ENCODE data around the gene FNDC7.
"Not testable (repeated sequence)": the region's sequence is repeated elsewhere in the genome, so short reads cannot be mapped to it uniquely, and the experiment has no call there.

Gene FNDC7, protein sequence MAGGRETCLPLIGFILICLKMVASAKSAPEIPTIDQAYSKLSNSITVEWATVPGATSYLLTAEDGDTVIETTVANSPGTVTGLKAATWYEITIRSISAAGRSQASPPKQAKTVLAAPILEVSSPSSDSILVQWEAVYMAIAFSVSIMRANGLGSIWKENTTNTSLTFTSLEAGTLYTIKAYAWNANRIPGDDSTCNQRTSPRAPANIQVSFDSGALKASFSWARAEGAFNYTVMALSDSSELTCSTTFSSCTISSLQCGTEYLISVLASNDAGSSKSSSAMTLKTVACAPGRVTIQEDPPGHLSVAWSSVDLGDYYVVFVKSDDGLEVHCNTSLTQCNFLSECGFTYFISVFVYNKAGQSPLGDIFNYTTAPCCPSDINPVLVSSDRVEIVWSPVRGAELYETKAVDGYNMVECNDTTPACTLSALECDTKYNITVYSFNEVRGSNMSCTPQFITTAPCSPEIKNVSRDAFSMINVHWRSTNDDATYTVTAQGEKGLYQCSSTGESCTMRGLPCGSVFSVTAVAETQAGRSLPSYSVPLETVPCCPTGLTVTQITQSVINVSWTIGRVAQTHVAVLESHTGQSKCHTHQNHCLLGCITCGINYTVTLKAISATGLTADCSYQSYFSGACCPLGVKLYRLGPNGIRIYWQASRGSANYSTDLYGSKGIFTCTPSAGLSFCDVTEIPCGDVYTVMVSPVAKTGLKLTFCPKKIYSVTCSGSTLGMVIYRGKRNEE

DNA sequence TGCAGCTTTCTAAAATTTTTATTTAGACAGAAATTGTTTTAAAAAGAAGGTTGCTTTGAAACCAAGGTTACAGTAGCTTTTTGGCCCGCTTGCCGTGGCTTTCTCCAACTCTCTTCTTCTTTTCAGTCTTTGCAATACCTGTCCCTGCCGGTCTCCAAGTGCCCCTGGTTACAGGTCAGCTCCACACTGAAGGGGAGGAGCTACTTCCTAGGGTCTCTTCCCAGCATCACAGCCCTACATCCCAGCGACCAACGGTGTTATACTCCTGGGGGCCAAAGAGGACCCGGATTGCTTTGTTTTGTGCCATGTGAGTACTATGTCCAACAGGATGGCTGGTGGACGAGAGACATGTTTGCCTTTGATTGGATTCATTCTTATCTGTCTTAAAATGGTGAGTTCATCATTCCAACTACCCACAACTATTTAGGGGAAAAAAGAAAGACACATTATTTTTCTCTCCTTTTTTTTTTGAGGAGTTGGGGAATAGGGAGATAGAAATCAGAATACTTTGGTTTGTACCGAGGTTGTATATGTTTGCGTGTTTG lies at the start of gene FNDC7:
Gene FNDC7 (plus strand): TSS at position 303 of the 545 bp plus-strand sequence. CDS start 26 bp downstream, at position 329.
- no peak for DNase-seq

DNA sequence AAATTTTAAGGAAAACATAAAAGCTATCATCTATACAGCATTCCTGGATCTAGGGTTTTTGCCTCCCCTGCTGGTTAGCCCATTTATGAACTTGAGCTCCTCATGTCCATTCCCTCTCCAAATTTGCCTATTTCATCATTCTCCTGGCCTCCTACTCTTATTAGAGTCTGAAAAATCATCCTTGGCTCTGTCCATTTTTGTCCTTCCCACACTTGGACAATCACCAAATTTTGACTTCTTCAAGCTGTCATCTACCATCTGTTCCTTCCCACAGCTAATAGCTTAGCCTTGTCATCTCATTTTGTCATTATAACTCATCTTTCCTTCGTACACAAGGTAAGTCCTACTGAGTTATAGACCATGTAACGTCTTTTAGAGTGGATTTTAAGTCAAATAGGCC lies 49.6 kb upstream of the FNDC7 start:
- DNase-seq = peak; percentile 49

DNA sequence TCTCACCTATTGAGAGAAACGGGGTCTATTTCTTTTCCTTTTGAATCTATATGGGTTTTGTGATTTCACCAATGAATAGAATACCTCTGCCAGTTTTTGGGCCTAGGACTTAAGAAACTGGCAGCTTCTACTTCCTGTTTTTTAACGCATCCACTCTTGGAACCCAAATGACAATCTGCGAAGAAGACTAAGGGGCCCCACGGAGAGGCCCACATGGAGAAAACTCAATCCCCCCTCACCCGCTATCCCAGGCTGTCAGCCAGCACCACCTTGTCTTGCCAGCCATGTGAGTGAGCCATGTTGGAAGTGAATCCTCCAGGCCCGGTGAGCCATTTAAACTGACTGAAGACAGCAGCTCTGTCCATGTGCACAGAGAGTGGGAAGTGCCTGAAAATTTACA lies 48.2 kb upstream of the FNDC7 start:
- no peak for DNase-seq

DNA sequence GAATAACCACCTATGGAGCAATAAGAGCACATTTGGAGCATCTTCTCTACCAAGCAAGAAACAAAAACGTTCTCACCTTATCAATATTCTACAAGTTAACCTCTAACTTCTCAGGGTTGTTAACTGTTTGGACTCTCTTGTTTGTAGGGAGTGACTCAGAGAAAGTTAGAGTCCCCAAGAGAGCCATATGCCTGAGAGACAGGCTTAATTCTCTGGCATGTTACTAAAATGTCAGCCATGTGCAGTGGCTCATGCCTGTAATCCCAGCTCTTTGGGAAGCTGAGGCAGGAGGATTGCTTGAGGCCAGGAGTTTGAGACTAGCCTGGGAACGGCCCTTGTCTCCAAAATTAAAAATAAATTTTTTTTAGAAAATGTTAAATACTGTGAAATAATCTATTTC lies 47.6 kb upstream of the FNDC7 start:
- DNase-seq = no peak

DNA sequence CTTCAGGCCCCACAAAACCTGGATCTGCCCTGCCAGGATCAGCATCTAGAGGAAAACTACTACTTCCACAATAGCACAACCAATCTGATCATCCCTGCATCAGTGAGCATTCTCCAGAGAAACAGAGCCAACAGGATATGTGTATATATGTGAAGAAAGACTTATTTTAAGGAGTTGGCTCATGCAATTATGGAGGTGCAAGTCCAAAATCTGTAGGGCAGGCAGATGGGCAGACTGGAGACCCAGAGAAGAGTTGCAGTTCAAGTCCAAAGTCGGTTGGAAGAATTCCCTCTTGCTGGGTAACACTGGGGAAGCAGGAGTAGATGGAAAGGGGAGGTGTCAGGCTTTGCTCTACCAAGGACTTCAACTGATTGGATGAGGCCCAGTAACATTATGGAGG lies 46.9 kb upstream of the FNDC7 start:
- DNase-seq = no peak

- not testable (repeated sequence) for DNase-seq
These were observed 45.3 kb upstream of the FNDC7 start for GRCh38 chr1:108667422-108667821.

DNA sequence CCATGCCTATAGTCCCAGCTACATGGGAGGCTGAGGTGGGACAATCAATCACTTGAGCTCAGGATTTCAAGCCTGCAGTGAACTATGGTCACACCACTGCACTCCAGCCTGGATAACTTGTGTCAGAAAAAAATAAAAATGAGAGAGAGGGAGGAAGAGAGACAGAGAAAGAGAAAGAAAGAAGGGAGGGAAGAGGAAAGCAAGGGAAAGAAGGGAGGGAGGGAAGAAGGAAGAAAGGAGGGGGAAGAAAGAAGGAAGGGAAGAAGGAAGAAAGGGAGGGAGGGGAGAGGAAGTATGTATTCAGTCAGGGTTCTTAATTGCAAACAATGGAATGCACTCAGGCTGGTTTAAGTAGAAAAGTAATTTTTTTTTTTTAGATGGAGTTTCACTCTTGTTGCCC lies 43.9 kb upstream of the FNDC7 start:
- DNase-seq = no peak

GRCh38 chr1:108669679-108670078 lies 43.0 kb upstream of the FNDC7 start:
- no peak for DNase-seq

- DNase-seq = no peak
These were observed 42.5 kb upstream of the FNDC7 start for GRCh38 chr1:108670131-108670773.

GRCh38 chr1:108671143-108671542 lies 41.6 kb upstream of the FNDC7 start:
- no peak for DNase-seq

DNA sequence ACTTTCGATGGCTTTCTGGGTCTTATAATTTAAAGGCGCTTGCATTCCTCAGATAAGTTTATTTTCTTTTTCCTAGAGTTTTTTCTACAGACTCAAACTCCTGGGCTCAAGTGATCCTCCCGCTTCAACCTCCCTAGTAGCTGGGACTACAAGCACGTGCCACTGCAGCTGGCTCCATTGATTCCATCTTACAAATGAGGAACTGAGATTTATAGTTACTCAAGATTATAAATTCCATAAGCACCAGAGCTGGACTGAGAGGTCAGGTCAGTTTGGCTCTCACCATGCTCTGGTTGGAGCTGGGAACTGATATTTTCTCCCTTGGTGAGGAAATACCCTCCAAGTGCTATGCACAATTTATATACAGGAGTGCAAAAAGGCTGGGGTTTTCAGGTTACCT lies 34.0 kb upstream of the FNDC7 start:
- no peak for DNase-seq

- DNase-seq = no peak
These were observed 33.0 kb upstream of the FNDC7 start for GRCh38 chr1:108679586-108680213.

- not testable (repeated sequence) for DNase-seq
These were observed 31.0 kb upstream of the FNDC7 start for GRCh38 chr1:108681701-108682100.

DNA sequence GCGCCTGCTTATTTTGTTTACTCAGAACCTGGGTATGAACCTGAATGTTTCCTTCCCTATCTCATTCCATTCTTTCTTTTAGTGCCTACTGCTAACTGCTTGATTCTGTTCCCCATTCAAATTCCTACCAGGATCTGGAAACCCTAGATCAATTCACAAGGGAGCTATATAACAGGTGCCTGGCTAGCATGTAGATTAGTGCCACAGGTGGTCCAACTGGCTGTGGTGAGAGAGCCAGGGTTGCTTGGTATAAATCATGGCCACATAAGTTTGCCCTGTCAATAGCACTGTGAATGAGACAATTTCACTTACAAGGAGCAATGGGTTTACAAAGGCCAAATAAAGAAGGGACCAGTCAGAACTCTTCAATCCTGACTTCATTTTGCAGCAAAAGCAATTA lies 27.2 kb upstream of the FNDC7 start:
- no peak for DNase-seq

GRCh38 chr1:108686614-108687313 lies 25.9 kb upstream of the FNDC7 start:
- DNase-seq = no peak

- no peak for DNase-seq
These were observed 21.4 kb upstream of the FNDC7 start for GRCh38 chr1:108691128-108691941.

- peak; percentile 59 for DNase-seq
These were observed 20.6 kb upstream of the FNDC7 start, which contains the start of gene PRPF38B for GRCh38 chr1:108691942-108692723. Gene PRPF38B, plus strand, starts transcription at chr1:108692310. Its CDS starts 282 bp downstream, at chr1:108692592.

- DNase-seq = peak; percentile 77
These were observed 19.7 kb upstream of the FNDC7 start for GRCh38 chr1:108692724-108693655.

- no peak for DNase-seq
These were observed 17.2 kb upstream of the FNDC7 start for GRCh38 chr1:108695535-108695934.

Data from NCI-H524 treated with DMSO at 0.1 percent for 48 hours (cell line).